Inflammatory macrophage treated with lipopolysaccharide for 1 hour (primary cell): ENCODE results near the gene CACNA1G.

Source experiments
- DNase-seq, 2 donors: peaks; one replicate each; pipeline ENCODE4 v3.0.0-alpha.2; 2020 to 2022

CACNA1G gene

GRCh38 chr17:50589095-50589705, 28.7 kb downstream of the CACNA1G start:
- no peak for DNase-seq

DNA sequence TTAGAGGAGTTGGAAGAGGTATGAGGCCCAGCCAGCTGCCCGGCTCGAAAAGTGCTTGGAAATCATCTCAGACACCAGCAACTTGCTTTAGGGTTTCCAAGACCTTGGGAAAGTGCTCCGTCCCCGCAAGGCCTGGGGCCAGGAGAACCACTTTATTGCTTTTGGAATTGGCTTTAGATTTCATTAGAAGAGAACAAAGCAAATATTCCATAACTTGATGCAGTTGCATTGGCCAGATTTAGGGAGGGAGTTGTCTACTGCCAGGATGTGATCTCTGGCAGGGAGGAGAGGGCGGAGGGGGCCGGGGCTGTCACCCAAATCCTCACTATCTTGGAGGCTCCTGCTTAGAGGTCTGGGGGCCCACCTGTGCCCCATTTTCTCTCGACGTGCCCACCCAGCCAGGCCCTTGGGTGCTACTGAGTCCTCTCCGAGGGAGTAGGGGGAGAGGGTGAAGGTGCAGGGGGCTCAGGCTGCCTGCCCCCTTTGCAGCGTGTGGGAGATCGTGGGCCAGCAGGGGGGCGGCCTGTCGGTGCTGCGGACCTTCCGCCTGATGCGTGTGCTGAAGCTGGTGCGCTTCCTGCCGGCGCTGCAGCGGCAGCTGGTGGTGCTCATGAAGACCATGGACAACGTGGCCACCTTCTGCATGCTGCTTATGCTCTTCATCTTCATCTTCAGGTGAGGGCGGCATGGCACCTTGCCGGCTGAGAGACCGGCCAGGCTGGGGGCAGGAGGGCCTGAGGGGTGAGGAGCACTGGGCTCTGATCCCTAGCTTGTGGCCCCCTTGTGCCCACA, 30.6 kb downstream of the CACNA1G start:
- no peak for DNase-seq

DNA sequence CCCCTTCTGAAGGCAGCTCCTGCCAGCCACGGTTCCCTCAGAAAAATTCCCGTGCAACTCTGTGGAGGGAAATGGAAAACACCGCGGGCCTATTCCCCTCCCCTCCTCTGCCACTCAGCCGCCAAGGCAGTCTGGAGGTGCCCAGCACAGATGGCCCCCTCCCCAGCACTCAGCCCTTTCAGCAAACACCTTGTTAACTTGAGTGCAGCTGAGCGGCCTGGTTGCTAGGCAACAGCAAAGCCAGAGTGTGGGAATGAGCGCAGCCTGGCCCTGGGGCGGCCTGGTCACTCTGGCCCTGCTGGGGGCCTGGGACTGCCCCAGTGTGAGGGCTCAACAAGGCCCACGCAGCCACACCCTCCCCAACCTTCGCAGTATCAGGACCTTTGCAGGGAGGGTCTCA, 32.8 kb downstream of the CACNA1G start:
- DNase-seq, result no peak

- DNase-seq, result peak; percentile 8 to 44
Measured at GRCh38 chr17:50594128-50594823, 33.8 kb downstream of the CACNA1G start.

DNA sequence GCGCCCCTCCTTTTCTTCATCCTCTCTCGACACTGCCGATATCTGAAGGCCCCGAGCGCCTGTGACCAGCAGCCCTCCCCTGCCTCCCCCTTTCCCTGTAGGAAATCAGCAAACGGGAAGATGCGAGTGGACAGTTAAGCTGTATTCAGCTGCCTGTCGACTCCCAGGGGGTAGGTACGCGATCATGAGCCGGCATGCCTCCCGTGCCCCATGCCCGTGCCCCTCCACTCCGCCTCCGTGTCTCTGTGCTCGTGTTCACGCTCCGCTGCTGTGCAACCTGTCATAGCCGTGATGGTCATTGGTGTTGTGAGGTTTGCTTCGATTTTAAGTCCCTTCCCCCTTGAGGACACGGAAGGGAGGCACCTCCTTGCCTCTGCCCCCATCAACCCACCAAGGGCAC, 34.4 kb downstream of the CACNA1G start:
- DNase-seq, result no peak

DNA sequence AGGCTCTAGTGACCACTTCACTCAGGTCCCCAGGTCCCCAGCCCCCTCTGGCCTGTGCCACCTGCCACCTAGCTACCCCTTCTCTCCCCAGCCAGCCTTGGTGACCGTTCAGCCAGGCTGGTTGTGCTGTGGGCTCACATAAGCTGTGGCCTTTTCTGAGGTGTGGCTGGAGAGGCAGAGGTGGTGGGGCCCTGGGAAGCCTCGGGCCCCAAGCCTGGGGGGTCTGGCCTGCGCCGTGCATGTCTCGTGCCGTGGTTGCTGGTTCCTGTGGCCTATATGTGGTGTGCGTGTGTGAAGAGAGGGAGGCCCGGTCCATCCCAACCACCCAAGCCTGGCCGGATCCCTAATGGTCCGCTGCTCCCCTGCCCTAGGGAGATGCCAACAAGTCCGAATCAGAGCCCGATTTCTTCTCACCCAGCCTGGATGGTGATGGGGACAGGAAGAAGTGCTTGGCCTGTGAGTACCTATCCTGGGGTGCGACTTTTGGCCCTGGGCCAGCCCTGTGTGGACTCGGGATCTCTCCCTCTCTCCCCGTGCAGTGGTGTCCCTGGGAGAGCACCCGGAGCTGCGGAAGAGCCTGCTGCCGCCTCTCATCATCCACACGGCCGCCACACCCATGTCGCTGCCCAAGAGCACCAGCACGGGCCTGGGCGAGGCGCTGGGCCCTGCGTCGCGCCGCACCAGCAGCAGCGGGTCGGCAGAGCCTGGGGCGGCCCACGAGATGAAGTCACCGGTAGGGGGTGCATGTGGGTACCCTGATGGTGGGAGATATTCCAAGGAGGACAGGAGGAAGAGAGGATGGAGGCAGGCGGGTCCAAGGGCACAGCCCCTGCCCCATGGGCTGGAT, 35.9 kb downstream of the CACNA1G start:
- DNase-seq, result no peak

DNA sequence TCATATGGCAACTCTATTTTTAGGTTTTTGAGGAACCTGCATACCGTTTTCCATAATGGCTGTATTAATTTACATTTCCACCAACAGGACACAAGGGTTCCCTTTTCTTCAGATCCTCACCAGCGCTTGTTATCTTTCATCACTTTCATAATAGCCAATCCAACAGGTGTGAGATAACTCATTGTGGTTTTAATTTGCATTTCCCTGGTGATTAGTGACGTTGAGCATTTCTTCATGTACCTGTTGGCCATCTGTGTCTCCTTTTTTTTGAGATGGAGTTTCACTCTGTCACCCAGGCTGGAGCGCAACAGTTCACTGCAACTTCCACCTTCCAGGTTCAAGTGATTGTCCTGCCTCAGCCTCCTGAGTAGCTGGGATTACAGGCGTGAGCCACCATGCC, 38.0 kb downstream of the CACNA1G start:
- DNase-seq, result no peak

- no peak for DNase-seq
Measured at GRCh38 chr17:50599606-50600005, 39.1 kb downstream of the CACNA1G start.

- DNase-seq, result no peak
Measured at GRCh38 chr17:50601823-50602375, 41.4 kb downstream of the CACNA1G start.

GRCh38 chr17:50602836-50603235, 42.3 kb downstream of the CACNA1G start:
- no peak for DNase-seq

DNA sequence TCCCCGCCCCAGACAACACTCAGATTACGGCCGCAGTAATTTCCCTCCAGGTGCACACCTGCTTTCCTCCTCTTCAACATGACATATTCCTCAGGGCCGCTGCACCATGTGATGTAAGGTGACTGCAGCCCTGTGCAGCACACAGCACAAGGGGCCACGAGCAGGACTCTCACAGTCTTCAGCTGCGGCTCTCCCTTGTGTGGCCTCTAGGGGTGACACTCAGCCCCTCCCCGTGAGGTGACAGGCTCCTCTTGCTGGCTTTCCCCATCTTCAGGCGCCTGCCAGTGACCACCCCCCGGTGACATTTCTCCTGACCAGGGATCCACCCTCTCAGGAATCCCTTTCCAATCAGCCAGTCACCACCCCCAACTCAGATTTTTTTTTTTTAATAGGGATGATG, 42.8 kb downstream of the CACNA1G start:
- no peak for DNase-seq

DNA sequence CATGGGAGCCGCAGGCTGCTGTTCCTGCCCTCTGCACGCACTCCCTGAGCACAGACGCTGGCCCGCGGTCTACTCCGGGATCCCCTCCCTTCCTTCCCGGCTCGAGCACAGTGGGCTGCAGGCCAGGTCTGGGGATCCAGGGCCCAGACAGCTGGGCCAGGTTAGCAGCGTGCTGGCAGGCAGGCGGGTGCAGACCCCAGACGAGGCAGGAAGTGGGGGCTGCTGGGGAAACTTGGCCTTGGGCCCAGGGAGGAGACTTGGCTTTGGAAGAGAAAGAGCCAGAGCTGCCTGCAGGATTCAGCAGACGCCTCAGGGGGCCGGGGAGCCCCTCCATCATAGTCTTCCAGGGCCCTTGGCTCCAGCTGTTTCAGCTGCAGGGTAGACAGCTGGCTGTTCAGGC, 44.0 kb downstream of the CACNA1G start:
- no peak for DNase-seq

DNA sequence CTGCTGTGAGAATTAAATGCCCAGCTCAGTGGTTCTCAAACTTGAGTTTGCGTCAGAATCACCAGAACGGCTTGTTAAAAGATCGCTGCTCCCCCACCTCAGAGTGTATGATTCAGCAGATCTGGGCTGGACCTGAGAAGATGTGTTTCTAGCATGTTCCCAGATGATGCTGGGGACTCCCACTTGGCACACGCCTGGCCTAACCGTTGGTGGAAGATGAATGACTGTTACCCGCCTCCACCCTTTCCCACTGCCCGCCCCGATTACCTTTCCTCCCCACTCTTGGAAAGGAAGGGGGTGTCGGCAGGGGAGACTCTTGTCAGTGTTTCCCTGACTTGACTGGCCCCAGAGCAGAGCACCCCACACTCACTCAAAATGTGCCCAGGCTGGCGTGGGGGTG, 44.9 kb downstream of the CACNA1G start:
- DNase-seq, result no peak

GRCh38 chr17:50607522-50608175, 47.1 kb downstream of the CACNA1G start:
- peak in 1 of 2 donors; percentile 42 for DNase-seq

GRCh38 chr17:50608700-50609379, 48.3 kb downstream of the CACNA1G start:
- DNase-seq, result no peak

- no peak for DNase-seq
Measured at GRCh38 chr17:50609380-50610074, 49.0 kb downstream of the CACNA1G start.

DNA sequence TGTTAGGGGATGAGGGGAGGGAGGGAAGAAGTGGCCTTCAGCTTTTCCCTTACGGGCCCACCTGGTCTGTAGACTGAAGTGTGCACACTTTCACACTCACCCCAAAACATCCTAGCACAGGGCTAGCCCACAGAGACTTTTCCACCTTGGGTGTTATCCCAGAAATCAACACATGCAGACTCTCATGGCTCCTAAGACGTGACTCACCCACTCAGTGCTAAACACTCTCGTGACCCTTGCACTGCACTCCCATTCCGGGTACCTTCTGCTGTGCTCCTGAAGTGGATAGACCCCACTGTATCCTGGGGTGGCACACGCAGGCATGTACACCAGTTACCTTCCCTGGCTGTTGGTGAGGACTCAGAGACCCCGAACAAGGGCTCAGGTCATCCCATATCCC, 51.1 kb downstream of the CACNA1G start:
- DNase-seq, result no peak

- DNase-seq, result no peak
Measured at GRCh38 chr17:50612281-50612680, 51.8 kb downstream of the CACNA1G start.

GRCh38 chr17:50613007-50613992, 52.8 kb downstream of the CACNA1G start:
- no peak for DNase-seq
